HG02870 (cell line): ENCODE results near the gene CIAO3.

ENCODE experiments used
- ATAC-seq: cut with Tn5 transposase; IDR thresholded peaks from one replicate; pipeline ENCODE4 v1.9.1; 2021; ENCODE audit warnings: mild to moderate bottlenecking, moderate library complexity; ENCODE audit not compliant: unreplicated experiment

The CIAO3 gene

GRCh38 chr16:740764-741505 lies at the start of gene CIAO3:
Gene CIAO3, minus strand, starts transcription at chr16:740997. Its CDS starts 12 bp downstream, at chr16:740985.
- no peak for ATAC-seq

GRCh38 chr16:790086-790485 lies 49.3 kb upstream of the CIAO3 start:
- no peak for ATAC-seq

- ATAC-seq: no peak
These were observed 48.5 kb upstream of the CIAO3 start for GRCh38 chr16:789191-789850.

GRCh38 chr16:788399-789126 lies 47.8 kb upstream of the CIAO3 start, which contains the start of gene CHTF18:
Gene CHTF18, plus strand, starts transcription at chr16:788620. Its CDS starts 65 bp downstream, at chr16:788685.
- peak; percentile 69 for ATAC-seq

- no peak for ATAC-seq
These were observed 47.2 kb upstream of the CIAO3 start, which contains the start of gene RPUSD1 for GRCh38 chr16:787978-788398. Gene RPUSD1, minus strand, starts transcription at chr16:788381. Its CDS starts 644 bp downstream, at chr16:787737.

GRCh38 chr16:787321-787966 lies 46.6 kb upstream of the CIAO3 start:
- ATAC-seq: no peak

GRCh38 chr16:785563-786535 lies 45.1 kb upstream of the CIAO3 start:
- no peak for ATAC-seq

- no peak for ATAC-seq
These were observed 43.6 kb upstream of the CIAO3 start for GRCh38 chr16:784431-784830.

- ATAC-seq: no peak
These were observed 42.8 kb upstream of the CIAO3 start for GRCh38 chr16:783404-784161.

- no peak for ATAC-seq
These were observed 42.1 kb upstream of the CIAO3 start for GRCh38 chr16:782766-783403.

- no peak for ATAC-seq
These were observed 41.5 kb upstream of the CIAO3 start for GRCh38 chr16:782258-782657.

- no peak for ATAC-seq
These were observed 40.7 kb upstream of the CIAO3 start for GRCh38 chr16:781346-782010.

GRCh38 chr16:780296-780695 lies 39.5 kb upstream of the CIAO3 start:
- ATAC-seq: no peak

- no peak for ATAC-seq
These were observed 38.8 kb upstream of the CIAO3 start for GRCh38 chr16:779561-779960.

- no peak for ATAC-seq
These were observed 38.2 kb upstream of the CIAO3 start for GRCh38 chr16:778909-779527.

- no peak for ATAC-seq
These were observed 37.6 kb upstream of the CIAO3 start for GRCh38 chr16:778447-778846.

- no peak for ATAC-seq
These were observed 37.0 kb upstream of the CIAO3 start for GRCh38 chr16:777826-778225.

GRCh38 chr16:776824-777223 lies 36.0 kb upstream of the CIAO3 start:
- ATAC-seq: no peak
